NCI-H774 (cell line): Measurements from ENCODE around the gene NPNT.

Experiments
- DNase-seq: peaks from one replicate; lab custom pipeline; 2025; lab: John Stamatoyannopoulos, UW

NPNT gene

DNA sequence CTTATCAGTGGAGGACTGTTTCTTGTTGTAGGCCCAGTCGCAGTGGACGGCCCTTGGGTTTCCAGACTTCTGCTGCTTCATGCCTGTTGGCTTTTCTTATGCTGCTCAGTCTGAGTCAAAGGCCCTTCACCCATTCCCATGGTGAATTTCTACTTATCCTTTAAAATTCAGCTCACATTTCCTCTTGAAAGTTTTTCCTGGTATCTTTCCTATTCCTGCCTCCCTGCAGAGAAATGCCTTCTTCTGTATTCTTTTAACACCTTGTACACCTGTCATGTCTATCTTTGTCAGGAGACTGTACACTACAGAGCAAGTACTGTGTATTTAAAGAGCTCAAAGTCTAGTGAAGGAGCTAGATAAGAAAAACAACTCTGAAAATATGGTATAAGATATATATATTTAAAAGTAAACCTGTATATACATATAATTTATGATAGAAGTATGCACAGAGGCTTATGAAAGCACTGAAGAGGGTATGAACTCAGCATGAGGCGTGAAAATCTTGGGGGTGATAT lies 22.0 kb downstream of the NPNT start:
- DNase-seq: no peak

DNA sequence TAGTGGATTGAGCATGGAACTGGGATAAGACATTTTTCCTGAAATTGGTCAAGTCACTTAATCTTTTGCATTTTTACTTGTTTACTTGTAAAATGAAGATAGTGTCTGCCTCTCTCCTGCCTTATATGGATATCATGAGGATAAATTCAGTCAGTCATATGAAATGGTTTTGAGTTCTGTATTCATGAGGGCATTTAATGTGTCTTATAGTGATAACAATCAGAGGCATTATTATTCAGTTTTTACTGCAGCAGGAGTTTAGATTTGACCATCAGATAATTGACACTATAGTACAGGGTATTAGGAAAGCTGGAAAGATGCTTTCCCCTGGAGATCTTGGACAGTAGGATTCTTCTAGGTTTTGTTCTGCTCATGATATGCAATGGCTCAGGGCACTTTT lies 26.0 kb downstream of the NPNT start:
- DNase-seq: no peak

DNA sequence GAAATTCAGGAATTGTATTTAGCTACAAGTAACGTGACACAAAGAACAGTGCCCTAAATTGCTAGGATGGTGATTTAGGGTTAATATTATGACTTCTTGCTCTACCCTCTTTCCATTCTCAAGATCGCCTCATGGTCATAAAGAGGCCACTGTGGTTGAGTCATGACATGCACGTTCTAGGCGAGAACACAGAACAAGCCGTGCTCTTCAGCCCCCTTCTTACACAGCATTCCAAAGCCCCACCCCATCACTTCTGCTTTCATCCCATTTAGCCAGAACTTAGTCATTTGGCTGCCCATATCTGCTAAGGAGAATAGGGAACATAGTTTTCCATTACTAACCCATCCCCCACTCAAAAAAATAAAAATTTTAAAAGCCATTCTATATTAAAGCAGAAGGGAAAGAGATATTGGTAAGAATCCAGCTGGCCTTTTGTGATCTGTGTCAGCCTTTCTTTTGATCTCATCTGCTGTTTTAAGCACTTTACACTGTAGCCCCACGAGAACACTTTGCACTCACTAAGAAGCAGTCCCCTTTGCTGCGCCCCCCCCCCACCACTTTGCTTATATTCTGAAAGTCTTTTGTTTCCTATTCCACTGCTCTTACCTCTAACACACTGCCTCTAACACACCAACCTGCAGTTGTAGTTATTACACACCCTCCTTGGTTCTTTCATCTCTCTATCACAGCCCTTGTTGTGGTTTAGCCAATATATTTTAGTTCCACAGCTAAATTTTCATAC lies 28.4 kb downstream of the NPNT start:
- no peak for DNase-seq

DNA sequence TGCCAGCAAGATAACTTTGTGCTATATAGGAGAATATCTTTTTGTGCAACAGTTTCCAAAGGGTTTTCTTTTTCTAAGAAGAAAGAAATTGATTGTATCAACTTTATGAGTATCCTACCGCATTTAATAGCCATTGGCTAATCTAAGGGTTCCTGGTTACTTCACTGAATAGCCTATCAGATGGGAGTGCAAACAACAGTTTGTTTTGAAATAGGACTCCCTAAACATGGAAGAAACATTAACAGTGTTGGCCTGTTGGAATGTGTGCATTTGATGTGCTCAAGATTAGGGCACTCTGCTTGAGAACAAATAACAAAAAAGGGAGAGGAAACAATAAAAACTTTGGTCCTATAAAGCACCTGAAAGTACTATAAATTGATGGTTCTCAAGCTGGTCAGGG lies 29.1 kb downstream of the NPNT start:
- no peak for DNase-seq

DNA sequence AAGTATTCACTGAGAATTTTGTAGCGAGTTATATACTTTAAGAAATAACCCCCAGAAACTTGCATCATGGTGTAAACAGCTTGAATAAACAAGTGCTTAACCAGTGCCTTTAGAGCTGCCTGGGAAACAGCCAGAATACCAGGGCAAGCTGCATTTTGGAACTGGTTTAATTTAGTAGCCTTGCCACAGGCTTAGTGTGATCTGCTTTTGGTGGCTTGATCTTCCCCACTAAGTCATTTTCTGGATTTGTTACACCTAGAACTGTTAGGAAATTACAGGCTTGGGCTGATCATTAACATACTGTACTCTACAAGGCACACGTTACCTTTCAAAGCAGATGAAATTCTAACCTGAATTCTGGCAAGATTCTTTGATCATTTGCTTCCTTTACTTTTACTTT lies 35.4 kb downstream of the NPNT start:
- no peak for DNase-seq

DNA sequence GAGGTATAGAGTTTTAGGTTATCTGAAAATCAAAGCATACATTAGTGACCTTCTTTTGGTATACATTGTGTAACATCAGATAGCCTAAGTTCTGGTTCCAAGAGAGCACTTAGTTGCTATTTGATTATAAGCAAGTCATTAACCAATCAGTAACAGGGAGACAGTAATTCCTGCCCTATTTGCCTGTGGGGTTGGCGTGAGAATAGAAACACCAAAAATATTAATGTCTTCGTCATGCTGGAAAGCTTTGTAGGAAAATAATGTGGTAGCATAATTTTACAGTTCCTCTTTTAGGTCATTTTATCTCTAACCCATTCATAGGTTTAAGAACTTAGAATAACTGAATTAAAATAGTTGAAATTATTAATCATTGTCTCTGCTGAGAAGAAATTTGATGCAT lies 37.8 kb downstream of the NPNT start:
- DNase-seq: no peak

DNA sequence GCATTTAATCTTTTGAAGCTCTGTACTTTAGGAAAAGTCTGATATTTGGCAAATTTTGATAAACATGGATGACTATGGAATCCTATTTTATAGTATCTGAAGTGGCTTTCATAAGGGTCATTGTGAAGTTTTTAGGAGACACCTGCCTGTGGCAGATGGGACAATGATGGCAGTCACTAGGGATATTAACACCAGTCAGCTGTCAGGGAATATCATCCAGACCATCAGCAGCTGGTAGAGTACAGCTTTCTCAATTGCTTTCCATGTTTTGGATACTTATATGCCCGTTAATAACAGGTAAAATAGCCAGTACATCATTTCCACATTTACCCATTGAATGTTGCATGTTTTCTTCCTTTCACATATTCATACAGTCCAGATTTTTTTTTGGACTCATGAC lies 39.1 kb downstream of the NPNT start:
- DNase-seq: no peak

DNA sequence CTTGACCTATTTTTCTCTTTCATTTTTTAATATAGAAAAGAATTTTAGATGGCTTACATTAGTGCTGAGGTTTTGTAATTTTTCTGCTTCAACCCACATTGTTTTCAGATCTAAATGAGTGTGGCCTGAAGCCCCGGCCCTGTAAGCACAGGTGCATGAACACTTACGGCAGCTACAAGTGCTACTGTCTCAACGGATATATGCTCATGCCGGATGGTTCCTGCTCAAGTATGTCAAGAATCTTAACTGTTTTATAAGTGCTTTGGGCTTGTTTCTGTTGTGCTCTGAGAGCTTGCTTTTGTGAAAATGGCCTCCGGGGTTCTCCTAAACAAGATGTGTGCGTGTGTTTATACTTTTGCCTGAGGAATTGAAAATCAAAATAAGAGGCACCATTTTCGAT lies 41.6 kb downstream of the NPNT start:
- no peak for DNase-seq

DNA sequence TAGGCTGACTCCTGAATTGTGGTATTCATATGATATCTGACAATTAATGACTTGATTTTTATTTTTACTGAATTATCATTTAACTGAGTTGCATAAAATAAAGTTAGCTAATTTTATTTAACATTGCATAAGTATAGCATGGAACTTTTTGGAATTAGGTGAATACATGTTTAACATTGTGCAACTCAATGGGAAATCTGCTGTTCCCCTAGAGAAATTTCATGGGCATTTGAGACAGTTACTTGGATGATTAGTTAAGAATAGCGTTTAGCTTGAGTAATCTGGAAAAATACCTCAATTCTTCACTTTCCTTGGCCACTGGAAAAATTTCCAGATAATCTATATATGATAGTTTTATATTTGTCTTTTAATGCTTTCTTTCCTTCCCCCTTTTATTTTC lies 42.5 kb downstream of the NPNT start:
- DNase-seq: no peak

DNA sequence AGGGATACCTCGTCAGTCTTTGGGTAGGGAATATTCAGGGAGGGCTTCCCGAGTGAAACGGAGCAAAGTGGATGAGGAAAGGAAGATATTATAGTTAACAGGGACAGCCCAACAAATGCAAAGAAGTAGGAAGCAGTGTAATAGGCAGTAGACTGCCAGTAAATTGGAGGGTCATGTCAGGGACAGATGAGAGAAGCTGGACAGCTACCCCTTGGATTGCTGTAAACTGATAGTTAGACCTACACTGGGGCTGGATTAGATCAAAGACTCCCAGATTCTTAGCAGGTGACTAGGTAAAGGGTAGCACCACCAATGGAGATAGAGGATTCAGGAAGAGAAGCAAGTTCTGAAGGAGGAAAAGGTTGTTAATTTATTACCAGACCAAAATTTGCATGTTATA lies 48.0 kb downstream of the NPNT start:
- no peak for DNase-seq

DNA sequence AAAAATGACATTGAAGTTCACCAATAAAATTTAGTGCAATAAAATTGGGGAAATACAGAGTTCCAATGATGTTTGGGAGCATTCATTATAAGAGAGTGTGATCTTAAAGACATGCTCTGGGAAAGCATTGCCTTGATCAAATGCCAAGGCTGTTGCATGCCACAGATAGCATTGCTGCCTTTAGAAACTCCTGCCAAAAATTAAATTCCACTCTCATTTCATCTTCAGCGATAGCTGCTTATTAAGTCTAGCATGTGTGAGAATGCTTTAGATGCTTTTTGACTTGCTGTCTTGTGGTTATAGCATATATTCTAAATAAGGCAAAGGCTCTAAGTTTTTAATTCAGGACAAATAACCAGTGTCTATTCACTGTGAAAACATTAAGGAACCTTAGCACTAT lies 49.3 kb downstream of the NPNT start:
- no peak for DNase-seq

DNA sequence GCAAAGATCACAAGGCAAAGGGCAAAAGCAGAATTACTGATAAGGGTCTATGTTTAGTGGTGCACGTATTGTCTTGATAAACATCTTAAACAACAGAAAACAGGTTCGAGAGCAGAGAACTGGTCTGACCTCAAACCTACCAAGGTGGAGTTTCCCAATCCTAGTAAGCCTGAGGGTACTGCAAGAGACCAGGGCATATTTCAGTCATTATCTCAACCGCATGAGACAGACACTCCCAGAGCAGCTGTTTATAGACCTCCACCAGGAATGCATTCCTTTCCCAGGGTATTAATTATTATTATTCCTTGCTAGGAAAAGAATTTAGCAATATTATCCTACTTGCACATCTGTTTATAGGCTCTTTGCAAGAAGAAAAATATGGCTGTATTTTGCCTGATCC lies 51.5 kb downstream of the NPNT start:
- DNase-seq: no peak

DNA sequence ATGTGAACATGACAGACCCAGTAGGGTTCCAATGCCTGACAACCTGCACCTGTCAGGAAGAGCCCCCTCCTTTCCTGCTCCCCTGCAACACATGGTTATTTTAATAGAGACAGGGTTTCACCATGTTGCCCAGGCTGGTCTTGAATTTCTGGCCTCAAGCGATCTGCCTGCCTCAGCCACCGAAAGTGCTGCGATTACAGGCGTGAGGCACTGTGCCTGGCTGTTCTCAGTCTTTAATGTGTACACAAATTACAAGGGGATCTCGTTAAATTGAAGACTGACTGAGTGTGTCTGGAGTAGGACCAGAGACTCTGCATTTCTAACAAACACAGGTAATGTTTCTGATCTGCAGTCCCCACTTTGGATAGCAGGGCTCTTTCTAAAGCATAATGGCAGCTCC lies 55.4 kb downstream of the NPNT start:
- no peak for DNase-seq

DNA sequence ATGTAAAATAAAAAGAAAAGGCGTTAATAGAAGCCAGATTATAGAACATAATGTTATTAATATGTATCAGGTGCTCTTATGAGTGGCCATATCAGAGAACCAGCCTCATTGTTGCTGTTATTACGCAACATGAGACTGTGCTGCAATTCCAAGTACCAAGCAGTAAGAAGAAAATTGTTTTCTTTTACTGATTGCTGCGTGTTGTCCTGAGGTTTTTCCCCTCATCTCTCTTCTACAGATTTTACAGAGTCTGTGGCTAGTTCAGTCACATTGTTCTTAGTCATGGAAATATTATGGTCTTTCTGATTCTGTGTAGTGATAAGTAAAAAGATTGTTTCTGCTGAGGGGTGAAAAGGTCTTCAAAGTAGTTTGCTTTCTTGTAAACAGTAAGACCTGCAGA lies 55.9 kb downstream of the NPNT start:
- DNase-seq: no peak

DNA sequence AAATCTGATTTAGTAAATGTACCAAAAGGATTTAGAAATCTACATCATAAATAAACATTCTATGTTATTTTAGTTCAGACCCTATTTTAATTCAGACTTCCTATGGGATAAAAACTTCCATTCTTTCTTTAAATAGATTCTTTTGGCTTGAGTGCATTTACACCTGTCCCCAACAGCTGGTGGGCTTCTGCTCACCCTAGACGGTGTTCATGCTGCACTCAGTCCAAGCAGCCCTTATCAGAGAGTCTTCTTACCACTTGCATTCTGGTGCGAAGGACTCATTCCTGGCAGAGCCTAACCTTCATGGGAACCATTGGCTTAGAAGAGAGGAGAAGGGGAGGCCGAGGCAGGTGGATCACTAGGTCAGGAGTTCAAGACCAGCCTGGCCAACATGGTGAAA lies 57.3 kb downstream of the NPNT start:
- DNase-seq: no peak

DNA sequence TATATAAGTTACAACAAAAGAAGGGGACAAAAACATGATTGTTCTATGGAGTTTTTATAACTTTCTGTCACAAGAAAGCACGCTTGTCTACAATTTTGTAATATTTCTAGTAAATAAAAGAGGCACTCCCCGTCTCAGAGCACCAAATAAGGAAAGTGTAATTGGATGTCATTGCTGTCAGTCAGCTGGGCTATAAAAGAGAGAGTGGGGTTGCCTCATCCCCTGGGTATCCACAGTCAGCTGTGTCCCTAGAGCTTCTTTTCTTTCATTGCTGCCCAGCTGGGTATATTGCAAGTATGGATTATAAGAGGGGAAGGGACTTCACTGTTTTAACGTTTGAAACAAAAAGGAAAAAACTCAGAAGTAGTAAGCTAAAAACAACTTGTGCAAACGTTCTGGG lies 61.3 kb downstream of the NPNT start:
- no peak for DNase-seq

DNA sequence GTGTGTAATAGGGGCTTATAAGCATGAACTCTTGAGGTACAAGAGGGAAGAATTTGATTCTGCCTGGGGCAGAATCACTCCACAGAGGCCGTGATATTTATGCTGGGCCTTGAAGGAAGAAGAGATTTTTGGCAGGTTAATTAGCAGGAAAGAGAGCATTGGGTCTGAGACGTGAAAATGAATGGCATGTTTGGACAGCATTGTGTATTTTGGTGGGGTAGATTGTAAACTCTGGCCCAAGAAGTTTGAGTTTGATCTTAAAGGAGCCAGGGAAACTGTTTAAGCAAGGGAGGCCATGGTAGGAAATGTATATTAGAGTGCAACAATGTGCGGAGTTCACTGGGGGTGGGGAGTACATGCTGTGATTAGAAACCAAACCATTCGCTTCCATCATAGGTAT lies 62.4 kb downstream of the NPNT start:
- DNase-seq: no peak

DNA sequence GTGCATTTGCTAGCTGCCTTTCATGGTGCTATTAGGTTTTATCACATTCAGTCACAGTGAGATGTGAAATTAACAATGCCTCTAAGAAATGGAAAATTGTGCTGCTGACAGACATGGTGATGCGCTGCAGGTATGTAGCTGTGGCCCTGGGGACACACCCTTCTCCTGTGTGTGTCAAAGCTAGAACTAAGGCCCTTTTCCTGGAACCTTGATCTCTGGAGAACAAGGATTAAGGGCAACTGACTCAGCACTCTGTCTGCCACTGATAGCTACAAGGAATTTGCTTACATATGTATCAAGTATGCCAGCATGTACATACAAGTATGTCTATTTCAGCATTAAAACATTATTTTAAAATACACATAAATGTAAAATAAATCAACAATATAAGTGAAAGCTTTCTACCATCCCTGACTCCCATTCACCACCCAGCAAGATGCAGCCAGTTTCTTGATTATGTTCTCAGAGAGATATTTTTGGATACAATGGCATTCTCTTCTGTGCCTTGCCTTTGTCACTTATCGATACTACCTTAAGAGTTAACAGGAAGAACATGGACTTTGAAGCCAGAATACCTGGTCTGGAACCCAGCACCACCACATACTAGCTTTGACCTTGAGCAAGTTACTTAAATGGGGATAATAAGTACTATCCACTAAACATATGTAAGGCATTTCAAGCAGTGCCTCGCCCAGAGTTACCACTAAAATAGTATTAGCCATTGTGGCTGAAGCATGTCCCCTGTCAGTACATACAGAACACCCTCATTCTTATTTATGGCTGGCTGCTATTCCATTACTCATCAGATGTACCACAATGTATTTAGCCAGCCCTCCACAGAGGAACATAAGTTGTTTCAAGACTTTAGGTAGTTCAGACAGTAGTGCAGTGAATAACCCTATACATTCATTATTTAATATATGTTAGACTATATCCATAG lies 68.5 kb downstream of the NPNT start:
- no peak for DNase-seq

DNA sequence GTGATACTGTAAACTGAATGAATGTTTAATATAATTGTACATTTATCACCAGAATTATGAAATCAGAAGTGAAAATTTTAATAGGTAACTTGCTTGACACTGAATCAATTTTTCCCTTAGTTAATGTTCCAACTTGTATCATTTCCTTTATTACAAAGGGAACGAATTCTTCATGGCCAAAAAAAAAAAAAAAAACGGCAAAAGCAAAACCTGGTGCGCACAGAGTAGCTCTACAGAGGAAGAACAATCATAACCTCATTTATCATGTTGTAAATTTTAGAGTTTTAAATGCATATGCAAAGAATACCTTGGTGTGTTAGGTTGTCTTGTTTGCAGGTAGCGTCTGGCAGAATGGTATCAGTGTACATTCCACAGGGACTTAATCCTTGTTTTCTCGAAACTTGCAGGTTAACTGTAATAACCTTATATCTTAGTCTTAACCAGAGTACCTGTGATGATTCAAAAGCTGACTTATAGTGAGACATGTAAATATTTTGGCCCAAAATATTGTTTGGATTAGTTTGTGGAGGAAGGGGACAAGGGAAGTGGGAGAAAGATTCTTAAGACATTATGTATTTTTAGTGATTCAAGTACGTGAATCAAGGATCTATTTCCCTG lies 70.0 kb downstream of the NPNT start:
- no peak for DNase-seq

DNA sequence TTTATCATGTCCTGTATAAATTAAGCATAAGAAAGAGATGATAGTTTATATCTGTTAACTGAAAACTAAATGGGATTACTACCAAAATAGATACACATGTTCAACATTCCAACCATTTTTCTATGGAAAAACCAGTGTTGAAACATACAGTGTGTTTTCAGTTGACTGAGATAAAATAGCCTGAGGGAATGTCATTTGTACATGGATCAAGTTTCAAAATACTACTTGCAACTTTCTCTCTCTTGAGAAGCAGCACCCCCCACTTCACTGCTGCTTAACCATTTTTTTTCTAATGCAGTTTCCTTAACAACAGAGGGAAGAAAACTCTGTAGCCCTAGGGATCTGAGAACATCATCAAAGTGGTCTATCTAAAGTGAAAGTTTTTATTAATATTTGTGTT lies 70.8 kb downstream of the NPNT start:
- DNase-seq: no peak

DNA sequence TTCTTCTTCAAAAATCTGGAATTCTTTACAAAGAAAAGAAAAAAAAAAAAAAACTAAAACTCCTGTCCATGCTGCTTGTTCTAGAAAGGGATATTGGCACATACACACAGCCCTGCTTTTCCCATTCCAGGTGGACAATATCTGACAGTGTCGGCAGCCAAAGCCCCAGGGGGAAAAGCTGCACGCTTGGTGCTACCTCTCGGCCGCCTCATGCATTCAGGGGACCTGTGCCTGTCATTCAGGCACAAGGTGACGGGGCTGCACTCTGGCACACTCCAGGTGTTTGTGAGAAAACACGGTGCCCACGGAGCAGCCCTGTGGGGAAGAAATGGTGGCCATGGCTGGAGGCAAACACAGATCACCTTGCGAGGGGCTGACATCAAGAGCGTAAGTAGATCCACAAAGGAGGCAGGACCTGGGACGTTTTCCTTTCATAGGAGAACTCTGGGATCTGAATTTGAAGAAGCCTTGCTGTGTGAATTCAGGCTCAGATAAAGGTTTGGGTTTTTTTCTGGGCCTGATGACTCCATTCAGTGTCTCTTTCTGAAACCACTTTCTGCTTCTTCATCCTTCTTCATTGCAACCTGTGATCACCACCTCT lies 71.9 kb downstream of the NPNT start:
- no peak for DNase-seq

DNA sequence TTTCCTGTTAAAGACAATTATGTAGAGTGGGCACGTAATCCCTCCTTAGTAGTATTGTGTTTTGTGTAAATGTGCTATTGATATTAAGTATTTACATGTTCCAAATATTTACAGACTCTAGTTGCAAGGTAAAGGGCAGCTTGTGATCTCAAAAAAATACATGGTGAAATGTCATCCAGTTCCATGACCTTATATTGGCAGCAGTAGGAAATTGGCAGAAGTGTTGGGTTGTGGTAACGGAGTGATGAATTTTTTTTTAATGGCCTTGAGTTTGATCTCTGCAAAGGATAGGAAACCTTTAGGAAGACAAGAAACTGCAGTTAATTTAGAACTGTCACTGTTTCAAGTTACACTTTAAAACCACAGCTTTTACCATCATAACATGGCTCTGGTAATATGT lies 74.3 kb downstream of the NPNT start:
- no peak for DNase-seq
